Common myeloid progenitor, CD34-positive (primary cell): ENCODE data around the gene ITGAD.

ENCODE experiments used
- CTCF ChIA-PET: fragments of 350-600 bp; sonication (Branson Sonifier 250); formaldehyde crosslinking; loops from one replicate; lab custom pipeline; 2021; ENCODE audit warnings: antibody characterized with exemption; lab: Charles Lee
- POLR2A ChIA-PET: fragments of 350-600 bp; sonication (Branson Sonifier 250); formaldehyde crosslinking; loops from one replicate; lab custom pipeline; 2021; ENCODE audit warnings: antibody characterized with exemption; lab: Charles Lee
- DNase-seq, 3 donors: peaks; one replicate each; pipeline versions ENCODE4 v3.0.0 to v3.0.0-alpha.2; 2013
- H3K27ac ChIP-seq, 2 experiments: 1 replicate in 1 of 2; 2 replicates in 1 of 2; pipeline ENCODE4 v1.7.0; 2013; ENCODE audit warnings: inconsistent platforms in 2 of 2, low read length in 2 of 2, mild to moderate bottlenecking in 2 of 2, low read depth in 1 of 2, moderate library complexity in 1 of 2; ENCODE audit not compliant: severe bottlenecking in 2 of 2, insufficient read depth in 1 of 2, poor library complexity in 1 of 2
- H3K27me3 ChIP-seq, 5 experiments: replicated peaks in 2 of 5; 1 replicate in 3 of 5; 2 replicates in 2 of 5; pipeline versions ENCODE4 v1.6.1 to v1.7.0; 2013; ENCODE audit warnings: low read length in 4 of 5, mild to moderate bottlenecking in 2 of 5, moderate library complexity in 2 of 5, inconsistent platforms in 1 of 5; ENCODE audit not compliant: insufficient read depth in 5 of 5, control insufficient read depth in 4 of 5
- H3K36me3 ChIP-seq, 4 experiments: 1 replicate in 2 of 4; 2 replicates in 2 of 4; pipeline versions ENCODE4 v1.6.1 to v1.7.0; 2013; ENCODE audit warnings: low read length in 3 of 4, control low read depth in 1 of 4, mild to moderate bottlenecking in 1 of 4; ENCODE audit not compliant: control insufficient read depth in 4 of 4, insufficient read depth in 4 of 4
- H3K4me1 ChIP-seq, 4 experiments: 1 replicate in 3 of 4; 2 replicates in 1 of 4; pipeline versions ENCODE4 v1.6.1 to v1.7.1; 2013; ENCODE audit warnings: low read length in 3 of 4, mild to moderate bottlenecking in 3 of 4, control low read depth in 1 of 4, inconsistent platforms in 1 of 4, moderate library complexity in 1 of 4; ENCODE audit not compliant: control insufficient read depth in 4 of 4, insufficient read depth in 4 of 4; ENCODE audit errors: control extremely low read depth in 1 of 4
- H3K4me3 ChIP-seq, 7 experiments: 1 replicate in 4 of 7; 2 replicates in 3 of 7; pipeline versions ENCODE4 v1.5.1 to v1.7.0; 2013; ENCODE audit warnings: mild to moderate bottlenecking in 7 of 7, low read length in 6 of 7, moderate library complexity in 6 of 7, inconsistent platforms in 2 of 7, low read depth in 2 of 7, control low read depth in 1 of 7; ENCODE audit not compliant: insufficient read depth in 4 of 7, control insufficient read depth in 1 of 7; ENCODE audit errors: extremely low read depth in 1 of 7
- H3K9me3 ChIP-seq, 5 experiments: 1 replicate in 4 of 5; 2 replicates in 1 of 5; pipeline versions ENCODE4 v1.6.1 to v1.7.1; 2013; ENCODE audit warnings: low read length in 4 of 5, mild to moderate bottlenecking in 2 of 5, inconsistent platforms in 1 of 5, low read depth in 1 of 5, moderate library complexity in 1 of 5; ENCODE audit not compliant: control insufficient read depth in 4 of 5, insufficient read depth in 2 of 5; ENCODE audit errors: control extremely low read depth in 1 of 5
- WGBS: methylation state at CpG from one replicate; pipeline ENCODE4 v1.1.5; 2013; ENCODE audit not compliant: insufficient coverage; 5-methylcytosine and 5-hydroxymethylcytosine counted together

The ITGAD gene

DNA sequence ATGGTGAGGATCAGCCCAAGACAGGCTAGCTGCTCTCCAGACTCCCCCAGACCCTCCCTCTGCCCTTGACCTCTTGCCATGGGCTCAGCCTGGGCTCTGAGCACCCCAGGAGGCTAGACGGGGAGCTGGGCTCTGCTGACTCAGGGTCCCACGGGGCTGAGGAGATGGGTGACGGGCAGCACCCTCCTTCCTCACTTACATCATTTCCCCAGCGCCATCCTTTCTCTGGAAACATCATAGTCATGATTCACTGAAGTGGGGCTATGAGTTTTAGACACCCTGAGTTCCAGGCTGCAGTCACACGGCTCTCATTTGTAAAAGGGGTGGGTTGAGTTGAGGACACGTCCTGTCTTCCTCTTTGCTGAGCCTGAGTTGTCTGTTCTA is 41.2 kb upstream of the ITGAD start:
- Histone ChIP-seq H3K4me1 (peaks cover 15 to 86% (median 70%) of the 10 kb centered on the region in 4 experiments), H3K27ac (peak overlapping the region; percentile 28 to 41), H3K4me3 (peak overlapping the region in 1 of 7 experiments; percentile 15), H3K36me3 (no peaks in the 10 kb centered on the region), H3K9me3 (no peaks in the 10 kb centered on the region), H3K27me3 (no peaks in the 10 kb centered on the region)
- WGBS, result 17% methylated on average over 6 of the region's 6 CpGs
- POLR2A ChIA-PET, result interaction anchor here (0.6 kb wide), 1 partner anchor 109 kb away, joined by 3 read pairs; no protein-coding TSS in a partner anchor
- DNase-seq, result peak in 2 of 3 donors; percentile 80
- CTCF ChIA-PET, result interaction anchor here (2.3 kb wide), 1 partner anchor 18 kb away, joined by 6 read pairs; no protein-coding TSS in a partner anchor

DNA sequence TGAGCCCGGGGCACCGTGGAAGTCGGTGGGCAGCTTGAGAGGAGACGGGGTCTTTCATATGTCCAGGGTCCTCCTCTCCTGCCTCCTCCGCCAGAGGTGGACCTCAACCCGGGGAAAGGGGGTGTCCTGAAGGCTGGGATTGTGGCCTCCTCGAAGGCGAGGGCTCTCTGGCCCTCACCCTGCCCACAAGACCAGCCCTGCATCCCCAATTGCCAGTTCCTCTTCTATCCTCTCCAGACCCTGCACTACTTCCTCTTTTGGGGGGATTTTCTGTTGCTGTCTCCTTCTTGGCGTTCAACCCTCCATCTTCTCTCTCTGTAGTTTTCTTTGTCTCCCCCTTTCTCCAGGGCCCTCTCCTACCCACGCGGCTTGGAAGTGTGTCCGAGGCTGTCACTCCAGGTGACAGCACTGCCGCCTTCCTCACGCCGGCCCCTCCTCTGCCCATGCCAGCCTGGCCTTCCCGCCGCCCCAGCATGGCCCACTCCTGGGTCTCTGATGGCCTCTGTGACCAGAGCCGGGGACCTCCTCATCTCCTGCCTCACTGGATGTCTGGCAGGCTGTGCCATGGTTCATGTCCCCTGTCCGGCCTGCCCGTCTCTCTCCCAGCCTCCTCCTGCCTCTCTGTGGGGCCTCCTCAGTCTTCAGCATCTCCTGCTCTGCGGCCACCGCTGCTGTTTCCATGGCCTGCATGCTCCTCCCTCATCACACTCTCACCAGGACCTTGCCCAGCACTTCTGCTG is 40.6 kb upstream of the ITGAD start:
- H3K27me3 ChIP-seq, result no peaks in the 10 kb centered on the region
- peaks cover 15 to 90% (median 75%) of the 10 kb centered on the region in 4 experiments for H3K4me1 ChIP-seq
- no peaks in the 10 kb centered on the region for H3K9me3 ChIP-seq
- WGBS, result 51% methylated on average over 15 of the region's 22 CpGs
- CTCF ChIA-PET, result interaction anchor here (2.3 kb wide), 1 partner anchor 19 kb away, joined by 6 read pairs; no protein-coding TSS in a partner anchor
- peak overlapping the region in 2 of 7 experiments; percentile 29 to 44 for H3K4me3 ChIP-seq
- DNase-seq, result peak; percentile 54 to 91 (median 88)
- peak overlapping the region; percentile 28 to 41 for H3K27ac ChIP-seq
- POLR2A ChIA-PET, result interaction anchor here (0.5 to 0.6 kb wide), 2 partner anchors 108 to 877 kb away, joined by 3 to 4 read pairs; no protein-coding TSS in a partner anchor
- no peaks in the 10 kb centered on the region for H3K36me3 ChIP-seq

DNA sequence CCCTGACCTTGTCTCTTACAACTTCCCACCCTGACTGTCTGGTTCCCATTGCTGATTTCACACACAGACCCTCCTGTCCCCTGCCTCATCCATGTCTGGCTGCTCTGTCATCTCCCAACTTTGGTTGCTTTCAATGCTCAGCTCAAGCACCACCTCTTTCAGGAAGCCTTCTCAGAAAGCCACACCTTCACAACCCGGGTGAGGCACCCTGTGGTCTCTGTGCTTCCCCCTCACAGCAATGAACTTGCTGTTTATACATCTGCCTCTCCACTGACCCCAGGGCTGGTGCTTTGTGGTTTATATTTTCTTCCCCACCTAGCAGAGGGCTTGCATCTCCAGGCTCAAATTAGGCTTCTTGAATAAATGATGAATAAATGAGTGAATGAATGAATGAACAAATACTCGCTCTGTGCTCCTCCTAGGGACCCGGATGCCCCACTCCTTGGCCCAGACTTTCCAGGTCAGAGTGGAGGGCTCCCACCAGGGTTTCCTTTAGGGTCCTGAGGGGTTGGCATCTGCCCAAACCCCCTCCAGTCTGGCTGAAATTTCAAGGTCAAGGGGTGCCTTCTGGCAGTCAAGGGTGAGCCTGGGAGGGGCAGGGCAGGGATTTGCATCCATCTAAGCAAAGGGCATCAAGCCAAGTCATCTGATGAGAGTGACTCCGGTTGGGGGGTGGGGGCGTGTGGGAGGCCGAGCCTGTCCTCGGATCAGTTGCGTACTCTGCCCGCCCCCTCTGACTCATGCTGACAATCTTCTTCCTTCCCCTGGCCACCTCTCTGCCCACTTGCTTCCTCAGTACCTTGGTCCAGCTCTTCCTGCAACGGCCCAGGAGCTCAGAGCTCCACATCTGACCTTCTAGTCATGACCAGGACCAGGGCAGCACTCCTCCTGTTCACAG is 38.5 kb upstream of the ITGAD start, which contains the start of gene ITGAX:
ITGAX (plus strand) TSS at position 783 of the 898 bp plus-strand sequence; CDS start at position 862, 79 bp downstream.
- CTCF ChIA-PET, result interaction anchor here (1.0 kb wide), 1 partner anchor 22 kb away, joined by 4 read pairs; no protein-coding TSS in a partner anchor
- peak within 1 kb of the TSS in 1 of 2 experiments; percentile 22 for H3K27ac ChIP-seq

DNA sequence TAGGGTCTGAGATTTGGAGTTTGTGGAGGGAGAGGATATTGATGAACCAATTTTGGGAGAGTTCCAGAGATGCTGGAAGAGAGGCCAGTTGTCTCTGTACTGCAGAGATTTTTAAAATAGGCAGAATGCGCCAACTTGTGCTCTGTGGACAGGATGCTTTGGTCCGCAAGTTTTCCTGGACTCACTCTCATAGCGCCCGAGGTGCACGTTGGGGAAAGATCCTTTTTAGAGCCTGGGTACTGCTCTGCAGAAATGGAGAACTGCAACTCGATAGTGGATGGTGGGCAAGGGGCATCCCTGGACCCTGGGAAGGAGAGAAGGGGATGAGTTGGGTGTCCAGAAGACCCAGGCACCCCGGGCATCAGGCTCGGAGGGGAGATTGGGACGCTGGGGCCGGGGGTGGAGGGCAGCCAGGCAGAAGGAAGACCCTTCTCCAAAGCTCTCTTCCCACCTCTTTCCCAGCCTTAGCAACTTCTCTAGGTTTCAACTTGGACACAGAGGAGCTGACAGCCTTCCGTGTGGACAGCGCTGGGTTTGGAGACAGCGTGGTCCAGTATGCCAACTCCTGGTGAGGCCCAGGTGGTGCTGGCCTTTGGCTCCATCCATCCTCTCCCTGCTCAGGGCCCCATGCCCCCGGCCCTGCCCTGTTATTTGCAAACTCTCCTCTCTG is 37.6 kb upstream of the ITGAD start:
- peaks cover 14 to 71% (median 65%) of the 10 kb centered on the region in 4 experiments for H3K4me1 ChIP-seq
- no peaks in the 10 kb centered on the region for H3K9me3 ChIP-seq
- peak overlapping the region in 3 of 7 experiments; percentile 4 to 53 (median 19) for H3K4me3 ChIP-seq
- CTCF ChIA-PET, result interaction anchor here (0.7 to 1.7 kb wide), 4 partner anchors 16 to 35 kb away, joined by 3 to 9 read pairs (median 4); no protein-coding TSS in a partner anchor
- H3K27me3 ChIP-seq, result no peaks in the 10 kb centered on the region
- peak overlapping the region in 1 of 2 experiments; percentile 22 for H3K27ac ChIP-seq
- DNase-seq, result no peak
- no peaks in the 10 kb centered on the region for H3K36me3 ChIP-seq
- 70% methylated on average over 10 of the region's 14 CpGs for WGBS
- POLR2A ChIA-PET, result no interaction called here

More for the DNA sequence above, 38.5 kb upstream of the ITGAD start, which contains the start of gene ITGAX:
- no peaks in the 10 kb centered on the region for H3K36me3 ChIP-seq
- peaks cover 14 to 80% (median 70%) of the 10 kb centered on the region in 4 experiments for H3K4me1 ChIP-seq
- POLR2A ChIA-PET, result interaction anchor here (0.6 kb wide), 2 partner anchors 52 to 387 kb away, joined by 3 read pairs; no protein-coding TSS in a partner anchor
- peak; percentile 68 to 91 (median 89) for DNase-seq
- H3K9me3 ChIP-seq, result no peaks in the 10 kb centered on the region
- peak within 1 kb of the TSS in 5 of 7 experiments; percentile 1 to 53 (median 19) for H3K4me3 ChIP-seq
- H3K27me3 ChIP-seq, result no peaks in the 10 kb centered on the region
- WGBS, result under 1% methylated on average over 8 of the region's 10 CpGs

DNA sequence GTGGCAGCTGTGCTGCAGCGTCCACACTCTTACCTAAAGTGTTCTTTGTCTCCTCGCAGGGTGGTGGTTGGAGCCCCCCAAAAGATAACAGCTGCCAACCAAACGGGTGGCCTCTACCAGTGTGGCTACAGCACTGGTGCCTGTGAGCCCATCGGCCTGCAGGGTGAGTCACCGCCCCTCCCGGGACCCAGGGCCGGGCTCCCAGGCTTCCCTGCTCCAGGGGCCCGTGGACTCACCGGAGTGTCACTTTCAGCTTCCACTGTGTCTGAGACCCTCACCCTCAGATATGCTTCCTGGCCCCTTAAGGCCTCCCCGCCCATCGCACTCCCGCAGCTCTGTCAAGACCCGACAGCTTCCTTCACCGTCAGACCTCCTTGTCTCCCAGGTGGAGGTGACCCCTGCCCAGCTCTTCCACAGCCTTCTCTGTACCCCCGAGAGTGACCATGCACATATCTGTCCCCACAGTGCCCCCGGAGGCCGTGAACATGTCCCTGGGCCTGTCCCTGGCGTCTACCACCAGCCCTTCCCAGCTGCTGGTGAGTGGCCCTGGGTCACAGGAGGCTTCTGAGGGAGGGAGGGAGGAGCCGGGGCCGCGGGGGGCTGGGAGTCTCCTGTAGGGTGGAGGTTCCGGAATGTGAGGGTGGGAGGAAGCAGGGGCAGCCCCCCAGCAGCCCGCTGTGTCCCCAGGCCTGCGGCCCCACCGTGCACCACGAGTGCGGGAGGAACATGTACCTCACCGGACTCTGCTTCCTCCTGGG is 36.4 kb upstream of the ITGAD start:
- ChIA-PET CTCF (interaction anchor here (0.6 to 2.5 kb wide), 6 partner anchors 11 to 99 kb away, joined by 3 to 9 read pairs (median 4); partner anchors contain the start of gene ZNF843), POLR2A (no interaction called here)
- WGBS, result 73% methylated on average over 16 of the region's 28 CpGs
- DNase-seq, result peak in 2 of 3 donors; percentile 25 to 40
- Histone ChIP-seq H3K4me3 (peak overlapping the region in 3 of 7 experiments; percentile 5 to 35 (median 19)), H3K36me3 (no peaks in the 10 kb centered on the region), H3K27me3 (no peaks in the 10 kb centered on the region), H3K9me3 (no peaks in the 10 kb centered on the region), H3K4me1 (peaks cover 11 to 62% (median 57%) of the 10 kb centered on the region in 4 experiments), H3K27ac (no peak overlapping the region)
